Body of pancreas (tissue), 4 donors: Measurements from ENCODE around the gene FAM13A. TPM values are rescaled to one million over a fixed set of nuclear protein-coding genes. Genes with fewer than 3 reads are reported as not detected.

Source experiments
- ATAC-seq: fragments of 150-250 bp; one replicate; pipeline ENCODE4 v1.9.1; 2016
- DNase-seq, 4 donors: peaks; one replicate each; pipeline ENCODE4 v3.0.0-alpha.2; 2019
- H3K27ac ChIP-seq, 4 donors: fragments of 200-600 bp; sonication (generic); 1 replicate in 3 of 4; 2 replicates in 1 of 4; pipeline versions ENCODE4 v1.5.1 to v1.6.1; 2016 to 2019; ENCODE audit warnings: mild to moderate bottlenecking in 1 of 4, mixed read lengths in 1 of 4, moderate library complexity in 1 of 4
- H3K27me3 ChIP-seq, 2 donors: fragments of 200-600 bp; sonication (generic); one replicate each; pipeline ENCODE4 v1.6.0; 2016; ENCODE audit warnings: mild to moderate bottlenecking in 1 of 2
- H3K36me3 ChIP-seq, 2 donors: fragments of 200-600 bp; sonication (generic); replicated peaks in 1 of 2; 2 replicates each; pipeline ENCODE4 v1.5.1; 2016; ENCODE audit warnings: low read depth in 2 of 2; ENCODE audit not compliant: insufficient read depth in 1 of 2
- H3K4me1 ChIP-seq: fragments of 200-600 bp; sonication (generic); one replicate; pipeline ENCODE4 v1.6.0; 2016
- H3K4me3 ChIP-seq, 2 donors: fragments of 200-600 bp; sonication (generic); 1 replicate in 1 of 2; 2 replicates in 1 of 2; pipeline ENCODE4 v1.5.1; 2016 to 2019
- H3K9me3 ChIP-seq, 3 donors: fragments of 200-600 bp; sonication (generic); 1 replicate in 2 of 3; 2 replicates in 1 of 3; pipeline ENCODE4 v1.5.1; 2016
- POLR2A ChIP-seq, 3 donors: fragments of 450-650 bp; IDR thresholded peaks; one replicate each; pipeline ENCODE4 v1.6.1; 2016; ENCODE audit warnings: antibody characterized with exemption in 3 of 3, mild to moderate bottlenecking in 2 of 3
- WGBS, 2 donors: methylation state at CpG; one replicate each; pipeline ENCODE4 v1.1.5; 2017; 5-methylcytosine and 5-hydroxymethylcytosine counted together
- intact Hi-C: fragments of 100-400 bp; cut with DNase I; formaldehyde crosslinking; loops from one replicate; pipeline ENCODE4 v1.15.1; 2023
- total RNA-seq, 2 donors: library from RNA; depleted of rRNA; stranded (reverse); fragments of >200 nt; gene quantifications; one replicate each; pipeline ENCODE4 v1.1.0, GENCODE V29; 2016
- TF ChIP-seq, protein P1 (sequence below), 7 experiments: fragments of 450-650 bp in 4 of 7; fragments of 200-600 bp in 3 of 7; sonication (generic) in 3 of 7; IDR thresholded peaks; one replicate each; pipeline ENCODE4 v1.5.1; 2016 to 2019; ENCODE audit warnings: antibody characterized with exemption in 7 of 7

The FAM13A gene
- total RNA-seq, 2 donors from 2014 or later, result 59.1 to 64.3 TPM

DNA sequence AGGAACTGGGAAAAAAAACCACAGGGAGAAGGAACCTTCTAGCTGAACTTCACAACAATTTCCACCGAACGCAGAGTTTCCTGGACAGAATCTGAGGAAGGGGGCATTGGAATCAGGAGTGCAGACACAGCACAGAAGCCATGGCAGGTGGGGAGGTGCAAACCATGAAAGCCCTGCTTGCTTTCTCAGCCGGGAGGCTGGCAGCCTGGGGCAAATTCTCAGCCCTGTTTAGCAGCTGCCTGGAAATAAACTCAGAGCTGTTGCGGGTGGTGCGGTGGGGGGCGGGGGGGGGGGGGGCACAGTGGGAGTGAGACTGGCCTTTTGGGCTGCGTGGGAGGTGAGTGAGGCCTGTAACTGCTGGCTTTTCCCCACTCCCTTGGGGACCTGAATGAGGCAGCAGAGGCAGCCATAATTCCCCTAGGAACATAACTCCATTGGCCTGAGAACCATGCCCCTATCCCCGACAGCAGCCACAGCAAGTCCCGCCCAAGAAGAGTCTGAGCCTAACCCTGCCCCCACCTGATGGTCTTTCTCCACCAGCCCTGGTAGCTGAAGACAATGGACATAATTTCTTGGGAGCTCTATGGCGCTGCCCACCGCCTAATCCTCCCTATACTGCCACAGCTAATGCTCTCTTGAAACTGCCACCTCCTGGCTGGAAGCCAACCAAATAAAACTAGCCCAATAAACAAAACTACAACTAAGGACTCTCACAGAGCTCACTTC is 176.3 kb downstream of the FAM13A start:
- TF ChIP-seq, protein P1, sequence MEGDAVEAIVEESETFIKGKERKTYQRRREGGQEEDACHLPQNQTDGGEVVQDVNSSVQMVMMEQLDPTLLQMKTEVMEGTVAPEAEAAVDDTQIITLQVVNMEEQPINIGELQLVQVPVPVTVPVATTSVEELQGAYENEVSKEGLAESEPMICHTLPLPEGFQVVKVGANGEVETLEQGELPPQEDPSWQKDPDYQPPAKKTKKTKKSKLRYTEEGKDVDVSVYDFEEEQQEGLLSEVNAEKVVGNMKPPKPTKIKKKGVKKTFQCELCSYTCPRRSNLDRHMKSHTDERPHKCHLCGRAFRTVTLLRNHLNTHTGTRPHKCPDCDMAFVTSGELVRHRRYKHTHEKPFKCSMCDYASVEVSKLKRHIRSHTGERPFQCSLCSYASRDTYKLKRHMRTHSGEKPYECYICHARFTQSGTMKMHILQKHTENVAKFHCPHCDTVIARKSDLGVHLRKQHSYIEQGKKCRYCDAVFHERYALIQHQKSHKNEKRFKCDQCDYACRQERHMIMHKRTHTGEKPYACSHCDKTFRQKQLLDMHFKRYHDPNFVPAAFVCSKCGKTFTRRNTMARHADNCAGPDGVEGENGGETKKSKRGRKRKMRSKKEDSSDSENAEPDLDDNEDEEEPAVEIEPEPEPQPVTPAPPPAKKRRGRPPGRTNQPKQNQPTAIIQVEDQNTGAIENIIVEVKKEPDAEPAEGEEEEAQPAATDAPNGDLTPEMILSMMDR (IDR thresholded peaks at IDR 0.05), result no peak
- TF ChIP-seq POLR2A (IDR thresholded peaks at IDR 0.05), result no peak
- Histone ChIP-seq H3K9me3 (no peaks in the 10 kb centered on the region), H3K4me3 (no peak overlapping the region), H3K27me3 (no peaks in the 10 kb centered on the region), H3K27ac (no peak overlapping the region), H3K36me3 (no peaks in the 10 kb centered on the region), H3K4me1 (peaks cover 21% of the 10 kb centered on the region)
- DNase-seq, result no peak
- WGBS, 2 donors, result 84 to 89% methylated on average over 7 to 8 of the region's 11 CpGs
- ATAC-seq, result no peak
- intact Hi-C loops, result no loop called here

DNA sequence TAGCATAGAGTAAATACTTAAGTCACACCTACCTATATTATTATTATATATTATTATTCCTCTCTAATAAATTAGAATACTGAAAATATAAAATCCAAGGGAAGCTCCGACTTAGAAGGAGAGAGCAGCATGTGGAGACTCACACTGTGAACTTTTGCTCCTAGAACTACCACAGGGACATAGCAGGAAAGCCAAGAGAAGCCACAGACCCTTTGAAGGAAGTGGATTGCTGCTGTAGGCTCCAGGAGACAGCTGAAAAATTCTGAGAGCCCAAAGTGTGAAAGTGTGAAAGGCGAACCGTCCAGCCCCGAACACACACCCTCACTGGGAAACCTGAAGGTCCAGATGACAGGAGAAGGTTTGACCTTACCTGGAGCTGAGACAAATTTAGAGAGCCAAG is 177.0 kb downstream of the FAM13A start:
- H3K27ac ChIP-seq, result no peak overlapping the region
- WGBS, 2 donors, result 58 to 73% methylated on average over 4 of the region's 4 CpGs
- DNase-seq (no peak), ATAC-seq (no peak)
- no peaks in the 10 kb centered on the region for H3K27me3 ChIP-seq
- H3K36me3 ChIP-seq, result no peaks in the 10 kb centered on the region
- intact Hi-C loops, result no loop called here
- no peak overlapping the region for H3K4me3 ChIP-seq
- H3K4me1 ChIP-seq, result peaks cover 21% of the 10 kb centered on the region
- H3K9me3 ChIP-seq, result no peaks in the 10 kb centered on the region
- TF ChIP-seq, protein P1 (IDR thresholded peaks at IDR 0.05), result no peak
- TF ChIP-seq POLR2A (IDR thresholded peaks at IDR 0.05), result no peak

DNA sequence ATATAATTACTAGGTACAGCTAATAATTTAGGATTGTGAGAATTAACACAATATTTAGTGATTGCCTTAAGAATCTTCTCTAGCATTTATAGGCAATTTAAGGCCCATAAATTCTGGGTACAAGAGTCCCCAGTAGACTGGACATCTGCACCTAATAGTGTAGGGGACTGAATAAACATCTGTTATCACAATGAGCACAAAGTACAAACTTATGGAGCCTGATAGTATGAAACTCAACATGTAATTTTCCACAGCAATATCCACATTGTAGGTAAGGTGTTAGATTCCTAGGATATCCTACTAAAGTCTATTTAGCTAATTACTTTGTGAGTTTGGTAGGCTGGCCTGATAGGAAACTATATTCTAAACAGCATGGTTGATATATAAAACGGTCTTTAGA is 178.3 kb downstream of the FAM13A start:
- intact Hi-C loops, result no loop called here
- 46 to 50% methylated on average over 1 of the region's 1 CpG for WGBS, 2 donors

DNA sequence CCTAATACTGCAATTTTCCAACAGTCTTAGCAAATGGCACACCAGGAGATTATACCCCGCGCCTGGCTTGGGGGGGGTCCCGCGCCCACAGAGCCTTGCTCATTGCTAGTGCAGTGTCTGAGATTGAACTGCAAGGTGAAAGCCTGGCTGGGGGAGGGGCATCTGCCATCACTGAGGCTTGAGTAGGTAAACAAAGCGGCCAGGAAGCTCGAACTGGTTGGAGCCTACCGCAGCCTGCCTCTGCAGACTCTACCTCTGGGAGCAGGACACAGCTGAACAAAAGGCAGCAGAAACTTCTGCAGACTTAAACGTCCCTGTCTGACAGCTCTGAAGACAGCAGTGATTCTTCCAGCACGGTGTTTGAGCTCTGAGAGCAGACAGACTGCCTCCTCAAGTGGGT is 186.6 kb downstream of the FAM13A start:
- intact Hi-C loops, result no loop called here
- DNase-seq (no peak), ATAC-seq (no peak)
- WGBS, 2 donors, result 91 to 93% methylated on average over 8 to 9 of the region's 9 CpGs
- H3K27ac ChIP-seq, result no peak overlapping the region
- no peaks in the 10 kb centered on the region for H3K27me3 ChIP-seq
- H3K9me3 ChIP-seq, result no peaks in the 10 kb centered on the region
- H3K4me1 ChIP-seq, result no peaks in the 10 kb centered on the region
- TF ChIP-seq, protein P1 (IDR thresholded peaks at IDR 0.05), result no peak
- TF ChIP-seq POLR2A (IDR thresholded peaks at IDR 0.05), result no peak
- no peak overlapping the region for H3K4me3 ChIP-seq
- no peaks in the 10 kb centered on the region for H3K36me3 ChIP-seq

More for the DNA sequence above, 178.3 kb downstream of the FAM13A start:
- DNase-seq (no peak), ATAC-seq (no peak)
- Histone ChIP-seq H3K4me3 (no peak overlapping the region), H3K27me3 (no peaks in the 10 kb centered on the region), H3K36me3 (no peaks in the 10 kb centered on the region), H3K9me3 (no peaks in the 10 kb centered on the region), H3K27ac (no peak overlapping the region), H3K4me1 (peaks cover 21% of the 10 kb centered on the region)
- no peak for TF ChIP-seq POLR2A (IDR thresholded peaks at IDR 0.05)
- TF ChIP-seq, protein P1 (IDR thresholded peaks at IDR 0.05), result no peak

DNA sequence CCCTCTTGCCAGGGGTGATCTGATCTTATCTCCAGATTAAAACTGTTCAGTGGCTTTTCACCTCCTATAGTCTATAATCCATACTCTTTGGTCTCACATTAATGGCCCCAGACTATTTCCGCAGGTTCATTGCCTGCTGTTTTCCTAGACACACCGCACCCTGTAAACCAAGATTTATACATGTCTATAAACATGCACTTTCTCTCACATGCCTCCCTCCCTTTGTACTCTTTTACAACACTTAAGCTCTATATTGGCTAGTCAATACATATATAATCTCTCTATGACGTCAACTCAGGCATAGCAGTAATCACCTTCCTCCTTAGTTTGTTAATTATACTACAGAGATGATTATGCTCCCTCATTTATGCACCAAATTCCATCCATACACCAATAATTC is 188.5 kb downstream of the FAM13A start:
- WGBS, 2 donors, result 96 to 99% methylated on average over 3 of the region's 3 CpGs

More for the DNA sequence above, 188.5 kb downstream of the FAM13A start:
- no peak overlapping the region for H3K4me3 ChIP-seq
- no peaks in the 10 kb centered on the region for H3K36me3 ChIP-seq
- no peaks in the 10 kb centered on the region for H3K27me3 ChIP-seq
- no peaks in the 10 kb centered on the region for H3K4me1 ChIP-seq
- intact Hi-C loops, result no loop called here
- ATAC-seq, result no peak
- H3K27ac ChIP-seq, result no peak overlapping the region
- no peaks in the 10 kb centered on the region for H3K9me3 ChIP-seq
- no peak for TF ChIP-seq POLR2A (IDR thresholded peaks at IDR 0.05)
- TF ChIP-seq, protein P1 (IDR thresholded peaks at IDR 0.05), result no peak
- no peak for DNase-seq
